Left lung (tissue), 10 donors: ENCODE results near the gene GRIK1. TPM values are rescaled to one million over a fixed set of nuclear protein-coding genes. Genes with fewer than 3 reads are reported as not detected.

Experiments
- ATAC-seq: fragments of 200-7000 bp; cut with Tn5 transposase; one replicate; pipeline ENCODE4 v1.9.1; 2020; ENCODE audit warnings: moderate library complexity
- DNase-seq, 4 donors: peaks; one replicate each; pipeline ENCODE4 v3.0.0-alpha.2; 2013 to 2020
- H3K27ac ChIP-seq, 2 donors: fragments of 200-600 bp; sonication (generic) in 1 of 2; one replicate each; pipeline versions ENCODE4 v1.5.0 to v1.8.0; 2020 to 2021
- H3K27me3 ChIP-seq, 2 donors: fragments of 200-600 bp; sonication (generic) in 1 of 2; one replicate each; pipeline versions ENCODE4 v1.5.0 to v1.8.0; 2020 to 2021
- H3K36me3 ChIP-seq, 2 donors: fragments of 200-600 bp; sonication (generic) in 1 of 2; one replicate each; pipeline versions ENCODE4 v1.5.0 to v1.8.0; 2020 to 2021
- H3K4me1 ChIP-seq, 2 donors: fragments of 200-600 bp; one replicate each; pipeline ENCODE4 v1.8.0; 2021
- H3K4me3 ChIP-seq, 2 donors: fragments of 200-600 bp; sonication (generic) in 1 of 2; one replicate each; pipeline versions ENCODE4 v1.5.0 to v1.8.0; 2020 to 2021; ENCODE audit warnings: mild to moderate bottlenecking in 1 of 2
- H3K9me3 ChIP-seq, 2 donors: fragments of 200-600 bp; sonication (generic) in 1 of 2; one replicate each; pipeline versions ENCODE4 v1.5.0 to v1.8.0; 2020 to 2021
- intact Hi-C, 2 donors: fragments of 100-400 bp; cut with DNase I; formaldehyde crosslinking; loops; one replicate each; pipeline versions ENCODE4 v1.11.2 to v1.14.2; 2022
- polyA plus RNA-seq, 6 donors: library from polyadenylated mRNA; unstranded; fragments of 120-200 nt; gene quantifications; one replicate each; pipeline ENCODE4 v1.2.1, GENCODE V29; 2013; ENCODE audit not compliant: insufficient read length in 6 of 6
- total RNA-seq, 2 donors: library from RNA; stranded (reverse); fragmentation: NEBNext Ultra II Directional; extraction: Animal tissue kit (Norgen Biotek cat#: 25700); gene quantifications; one replicate each; pipeline ENCODE4 v1.2.1, GENCODE V29; 2021
- TF ChIP-seq, protein P1 (sequence below), 2 donors: fragments of 200-600 bp; sonication (generic) in 1 of 2; IDR thresholded peaks; one replicate each; pipeline versions ENCODE4 v1.5.0 to v1.8.0; 2021; ENCODE audit warnings: antibody characterized with exemption in 2 of 2
- donor health status: DM: no; HTN: yes; CAD: no.
- donor health status: DM: no; HTN: no; CAD: no.

GRIK1 gene
- total and polyA plus RNA-seq, 8 donors = 0.38 to 1.5 (median 0.62) TPM; not detected in 2

DNA sequence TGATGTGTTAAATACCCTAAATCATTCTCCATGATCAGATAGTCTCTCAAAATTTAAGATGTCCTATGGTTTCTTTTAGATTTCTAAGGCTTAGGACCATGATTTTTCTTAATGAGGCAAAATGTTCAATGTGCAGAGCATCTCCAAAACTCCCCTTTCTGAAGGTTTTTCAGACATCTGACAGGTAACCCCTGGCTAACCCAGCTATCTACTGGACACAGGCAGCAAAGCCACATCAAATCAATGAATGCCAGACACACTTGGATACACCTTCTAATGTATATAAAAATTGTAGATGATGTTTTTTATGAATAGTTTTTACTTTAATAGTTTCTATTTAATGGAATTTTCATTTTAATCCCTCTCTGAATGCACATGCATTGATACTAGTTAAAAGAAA, 285.6 kb downstream of the GRIK1 start:
- Histone ChIP-seq H3K27ac (no peak overlapping the region), H3K36me3 (no peaks in the 10 kb centered on the region), H3K27me3 (no peaks in the 10 kb centered on the region), H3K4me1 (peaks cover 0 to 9% of the 10 kb centered on the region in 2 donors), H3K9me3 (no peaks in the 10 kb centered on the region), H3K4me3 (no peak overlapping the region)
- TF ChIP-seq, protein P1, sequence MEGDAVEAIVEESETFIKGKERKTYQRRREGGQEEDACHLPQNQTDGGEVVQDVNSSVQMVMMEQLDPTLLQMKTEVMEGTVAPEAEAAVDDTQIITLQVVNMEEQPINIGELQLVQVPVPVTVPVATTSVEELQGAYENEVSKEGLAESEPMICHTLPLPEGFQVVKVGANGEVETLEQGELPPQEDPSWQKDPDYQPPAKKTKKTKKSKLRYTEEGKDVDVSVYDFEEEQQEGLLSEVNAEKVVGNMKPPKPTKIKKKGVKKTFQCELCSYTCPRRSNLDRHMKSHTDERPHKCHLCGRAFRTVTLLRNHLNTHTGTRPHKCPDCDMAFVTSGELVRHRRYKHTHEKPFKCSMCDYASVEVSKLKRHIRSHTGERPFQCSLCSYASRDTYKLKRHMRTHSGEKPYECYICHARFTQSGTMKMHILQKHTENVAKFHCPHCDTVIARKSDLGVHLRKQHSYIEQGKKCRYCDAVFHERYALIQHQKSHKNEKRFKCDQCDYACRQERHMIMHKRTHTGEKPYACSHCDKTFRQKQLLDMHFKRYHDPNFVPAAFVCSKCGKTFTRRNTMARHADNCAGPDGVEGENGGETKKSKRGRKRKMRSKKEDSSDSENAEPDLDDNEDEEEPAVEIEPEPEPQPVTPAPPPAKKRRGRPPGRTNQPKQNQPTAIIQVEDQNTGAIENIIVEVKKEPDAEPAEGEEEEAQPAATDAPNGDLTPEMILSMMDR (IDR thresholded peaks at IDR 0.05) = no peak
- ATAC-seq = no peak
- intact Hi-C loops = no loop called here
- no peak for DNase-seq

DNA sequence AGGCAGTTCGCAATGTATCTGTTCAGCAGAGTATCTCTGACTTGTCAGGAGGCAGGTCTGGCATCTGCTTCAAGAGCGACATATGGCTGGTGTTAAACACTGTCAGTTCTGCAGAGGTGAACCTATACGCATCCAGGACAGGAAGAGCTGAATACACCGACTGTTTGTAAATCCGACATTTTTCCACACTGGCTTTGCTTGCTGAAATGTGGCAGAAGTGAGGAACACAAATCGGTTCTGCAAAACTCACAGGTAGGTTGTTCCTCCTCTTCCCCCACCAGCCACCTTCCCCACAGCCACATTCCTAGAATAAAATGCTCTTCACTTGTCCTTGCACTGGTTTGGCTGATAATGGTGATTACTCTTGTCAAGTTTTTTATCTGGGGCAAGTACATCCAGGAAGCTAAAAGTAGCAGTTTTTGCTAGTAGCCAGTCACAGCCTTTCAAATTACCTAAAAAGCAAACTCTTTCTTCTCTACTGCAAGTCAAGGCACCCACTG, 289.2 kb downstream of the GRIK1 start:
- H3K27ac ChIP-seq = no peak overlapping the region
- intact Hi-C loops = no loop called here
- DNase-seq = no peak
- no peaks in the 10 kb centered on the region for H3K36me3 ChIP-seq
- no peak overlapping the region for H3K4me3 ChIP-seq
- no peaks in the 10 kb centered on the region for H3K9me3 ChIP-seq
- no peaks in the 10 kb centered on the region for H3K4me1 ChIP-seq
- H3K27me3 ChIP-seq = no peaks in the 10 kb centered on the region
- no peak for ATAC-seq
- TF ChIP-seq, protein P1 (IDR thresholded peaks at IDR 0.05) = no peak

DNA sequence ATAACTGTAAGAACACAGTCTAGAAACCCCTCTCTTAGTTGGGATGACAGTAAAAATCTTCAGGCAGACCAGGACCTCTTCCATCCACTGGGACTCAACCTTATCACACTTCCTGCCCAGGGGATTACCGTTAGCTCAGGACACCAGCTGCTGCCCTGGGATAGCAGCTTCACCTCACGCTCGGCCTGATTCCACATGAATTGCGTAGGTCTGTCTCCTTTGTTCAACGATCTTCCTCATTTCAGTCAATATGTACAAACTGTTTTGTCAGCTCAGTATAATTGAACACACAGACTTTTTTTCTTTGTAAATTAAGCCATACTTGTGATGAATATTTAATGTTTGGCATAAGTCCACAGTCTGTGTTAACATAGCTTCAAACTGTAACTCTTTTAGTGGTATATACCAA, 290.4 kb downstream of the GRIK1 start:
- intact Hi-C loops = no loop called here
- Histone ChIP-seq H3K36me3 (no peaks in the 10 kb centered on the region), H3K4me3 (no peak overlapping the region), H3K9me3 (no peaks in the 10 kb centered on the region), H3K27me3 (no peaks in the 10 kb centered on the region), H3K27ac (no peak overlapping the region), H3K4me1 (no peaks in the 10 kb centered on the region)
- no peak for DNase-seq
- ATAC-seq = no peak
- TF ChIP-seq, protein P1 (IDR thresholded peaks at IDR 0.05) = no peak

DNA sequence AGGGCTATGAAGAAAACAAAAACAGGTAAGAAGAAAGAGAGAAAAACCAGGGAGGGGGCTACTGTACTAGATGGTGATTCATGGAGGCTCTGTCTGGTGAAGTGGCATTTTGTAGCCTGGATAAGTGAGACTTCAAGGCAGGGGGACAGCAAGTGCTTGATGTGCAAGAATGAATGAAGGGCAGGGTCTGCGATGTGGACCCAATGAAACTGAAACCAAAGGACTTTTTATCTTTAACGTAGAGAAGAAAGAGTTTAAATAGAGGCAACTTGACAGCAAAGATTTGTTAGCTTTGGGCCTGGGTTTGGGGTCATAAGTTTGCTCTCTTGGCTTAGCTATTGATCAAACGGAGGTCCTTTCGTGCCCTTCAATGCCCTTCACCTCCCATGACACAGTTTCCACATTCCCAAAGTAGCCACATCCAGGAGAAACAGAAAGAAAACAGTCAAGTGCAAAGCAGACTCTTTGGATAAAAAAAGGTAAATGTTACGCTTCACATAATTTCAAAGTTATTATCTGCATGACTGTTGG, 291.0 kb downstream of the GRIK1 start:
- Histone ChIP-seq H3K27ac (no peak overlapping the region), H3K27me3 (no peaks in the 10 kb centered on the region), H3K4me3 (no peak overlapping the region), H3K9me3 (no peaks in the 10 kb centered on the region), H3K4me1 (no peaks in the 10 kb centered on the region), H3K36me3 (no peaks in the 10 kb centered on the region)
- intact Hi-C loops = no loop called here
- DNase-seq (no peak), ATAC-seq (no peak)
- TF ChIP-seq, protein P1 (IDR thresholded peaks at IDR 0.05) = no peak

DNA sequence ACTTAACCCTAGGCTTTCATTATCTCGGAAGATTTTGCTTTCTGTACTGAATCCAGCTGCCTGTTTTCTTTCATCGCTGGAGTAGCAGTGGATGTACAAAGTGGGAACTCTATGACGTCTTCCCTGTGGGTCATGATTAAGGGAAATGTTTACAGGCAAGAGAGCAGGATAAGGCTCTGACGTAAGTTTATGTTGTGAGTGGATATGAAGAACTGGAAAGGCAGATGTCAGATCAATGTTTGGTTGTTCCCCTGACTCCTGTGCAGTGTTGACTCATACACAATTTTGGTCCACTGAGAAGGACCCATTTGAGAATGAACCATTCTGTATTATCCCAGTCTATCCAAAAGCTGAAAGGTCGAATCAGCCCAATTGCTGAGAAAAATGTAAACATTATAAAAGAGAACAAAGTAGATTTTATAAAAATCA, 292.4 kb downstream of the GRIK1 start:
- no peaks in the 10 kb centered on the region for H3K36me3 ChIP-seq
- no peak overlapping the region for H3K27ac ChIP-seq
- intact Hi-C loops = no loop called here
- H3K9me3 ChIP-seq = no peaks in the 10 kb centered on the region
- no peak overlapping the region for H3K4me3 ChIP-seq
- no peaks in the 10 kb centered on the region for H3K4me1 ChIP-seq
- DNase-seq (peak in 1 of 4 donors; percentile 16), ATAC-seq (no peak)
- TF ChIP-seq, protein P1 (IDR thresholded peaks at IDR 0.05) = no peak
- H3K27me3 ChIP-seq = no peaks in the 10 kb centered on the region
